HepG2 (cell line): Measurements from ENCODE around the gene MAP10. TPM values are rescaled to one million over a fixed set of nuclear protein-coding genes. Genes with fewer than 3 reads are reported as not detected.

ENCODE experiments used
- ATAC-seq: fragments of 200-7000 bp; cut with Tn5 transposase; 3 replicates; pipeline ENCODE4 v1.9.1; 2020; ENCODE audit warnings: mild to moderate bottlenecking, moderate library complexity
- BruUV-seq: library from RNA; stranded (reverse); fragments of 400-500 nt; replicated peaks from 2 replicates; lab custom pipeline; 2021; lab: Mats Ljungman, UMichigan
- CTCF ChIA-PET: fragments of 300-600 bp; formaldehyde crosslinking; extraction: SDS; loops from one replicate; lab custom pipeline; 2021; ENCODE audit warnings: low total read pairs, inconsistent platforms, low intra/inter-chr PET ratio; lab: Yijun Ruan, JAX
- POLR2A ChIA-PET: fragments of 350-600 bp; sonication (Branson Sonifier 250); formaldehyde crosslinking; loops from one replicate; lab custom pipeline; 2020; ENCODE audit warnings: antibody characterized with exemption, inconsistent platforms; lab: Yijun Ruan, JAX
- DNase-seq: peaks from one replicate; pipeline ENCODE4 v3.0.0-alpha.2; 2015; ENCODE audit warnings: low spot score
- FAIRE-seq: peaks from 3 replicates; lab custom pipeline; 2011; peaks lifted over from hg19 to GRCh38; lab: Jason Lieb, UNC
- H2AFZ ChIP-seq: one replicate; pipeline ENCODE4 v1.6.1; 2011; ENCODE audit warnings: low read length, inconsistent platforms
- H3K27ac ChIP-seq: fragments of 300-600 bp; 3 replicates; pipeline ENCODE4 v1.8.0; 2011; ENCODE audit warnings: mixed run types, mild to moderate bottlenecking, mixed read lengths, low read length, inconsistent platforms; ENCODE audit not compliant: insufficient read depth; ENCODE audit errors: extremely low read length
- H3K27me3 ChIP-seq, 2 experiments: fragments of 200-600 bp in 1 of 2; 2 replicates in 1 of 2; 3 replicates in 1 of 2; pipeline versions ENCODE4 v1.6.0 to v1.8.0; 2011; ENCODE audit warnings: low read length in 2 of 2, mild to moderate bottlenecking in 2 of 2, moderate library complexity in 2 of 2, inconsistent platforms in 1 of 2; ENCODE audit not compliant: insufficient read depth in 2 of 2, control insufficient read depth in 1 of 2
- H3K36me3 ChIP-seq, 2 experiments: fragments of 200-600 bp in 1 of 2; replicated peaks in 1 of 2; 2 replicates in 1 of 2; 3 replicates in 1 of 2; pipeline versions ENCODE4 v1.5.1 to v1.8.0; 2011; ENCODE audit warnings: low read length in 2 of 2, inconsistent platforms in 1 of 2; ENCODE audit not compliant: insufficient read depth in 2 of 2, control insufficient read depth in 1 of 2
- H3K4me1 ChIP-seq: 2 replicates; pipeline ENCODE4 v1.5.1; 2012; ENCODE audit warnings: low read length, inconsistent platforms; ENCODE audit not compliant: insufficient read depth
- H3K4me2 ChIP-seq: 2 replicates; pipeline ENCODE4 v1.6.0; 2011; ENCODE audit warnings: low read depth, low read length, inconsistent platforms
- H3K4me3 ChIP-seq, 3 experiments: fragments of 200-600 bp in 1 of 3; sonication (generic), shearing (Covaris generic) in 1 of 3; replicated peaks in 1 of 3; 2 replicates each; pipeline ENCODE4 v1.5.1; 2011 to 2016; ENCODE audit warnings: low read length in 3 of 3, inconsistent platforms in 2 of 3, low read depth in 2 of 3, mild to moderate bottlenecking in 2 of 3, control low read depth in 1 of 3, mixed read lengths in 1 of 3; ENCODE audit not compliant: insufficient read depth in 1 of 3
- H3K79me2 ChIP-seq: one replicate; pipeline ENCODE4 v1.6.1; 2011; ENCODE audit warnings: low read length, inconsistent platforms; ENCODE audit not compliant: insufficient read depth
- H3K9ac ChIP-seq: 2 replicates; pipeline ENCODE4 v1.6.0; 2011; ENCODE audit warnings: mild to moderate bottlenecking, low read depth, low read length, inconsistent platforms; ENCODE audit not compliant: insufficient read depth
- H3K9me3 ChIP-seq: 2 replicates; pipeline ENCODE4 v1.5.1; 2012; ENCODE audit warnings: mild to moderate bottlenecking, low read length
- H4K20me1 ChIP-seq: 2 replicates; pipeline ENCODE4 v1.6.0; 2011; ENCODE audit warnings: inconsistent platforms, mild to moderate bottlenecking, low read length, moderate library complexity; ENCODE audit not compliant: insufficient read depth
- ATF7 ChIP-seq, 2 experiments: fragments of 450-650 bp in 1 of 2; sonication (generic) in 1 of 2; formaldehyde crosslinking in 1 of 2; IDR thresholded peaks; 2 replicates each; pipeline versions ENCODE4 v1.4.0 to v1.6.1; 2016 to 2020; ENCODE audit warnings: antibody characterized with exemption in 1 of 2, mild to moderate bottlenecking in 1 of 2, missing genetic modification reagents in 1 of 2
- GABPA ChIP-seq, 2 experiments: IDR thresholded peaks; 2 replicates each; pipeline ENCODE4 v1.6.1; 2011 to 2016; ENCODE audit warnings: low read depth in 2 of 2, low read length in 1 of 2, missing biosample characterization in 1 of 2, missing genetic modification characterization in 1 of 2
- KLF11 ChIP-seq: IDR thresholded peaks from 2 replicates; pipeline ENCODE4 v1.6.1; 2016; ENCODE audit warnings: missing compliant biosample characterization
- RFX3 ChIP-seq: IDR thresholded peaks from 2 replicates; pipeline ENCODE4 v1.6.1; 2016; ENCODE audit warnings: missing biosample characterization, missing genetic modification reagents
- SRF ChIP-seq: IDR thresholded peaks from 2 replicates; pipeline ENCODE4 v1.6.1; 2011; ENCODE audit warnings: mild to moderate bottlenecking, low read depth, low read length, moderate library complexity
- ZFP41 ChIP-seq: sonication (generic); formaldehyde crosslinking; IDR thresholded peaks from 2 replicates; pipeline ENCODE4 v1.4.0; 2020; ENCODE audit warnings: mild to moderate bottlenecking, missing genetic modification reagents, borderline replicate concordance
- ZFX ChIP-seq: sonication (generic); formaldehyde crosslinking; IDR thresholded peaks from 2 replicates; pipeline ENCODE4 v1.4.0; 2020; ENCODE audit warnings: mild to moderate bottlenecking, low read depth, missing genetic modification reagents, moderate library complexity
- ZNF207 ChIP-seq: fragments of 450-650 bp; IDR thresholded peaks from 2 replicates; pipeline ENCODE4 v1.6.1; 2016; ENCODE audit warnings: antibody characterized with exemption, borderline replicate concordance
- ZNF564 ChIP-seq: sonication (generic); formaldehyde crosslinking; IDR thresholded peaks from 2 replicates; pipeline ENCODE4 v1.8.1; 2023; ENCODE audit warnings: mild to moderate bottlenecking, missing genetic modification reagents
- ZNF615 ChIP-seq: sonication (generic); formaldehyde crosslinking; IDR thresholded peaks from 2 replicates; pipeline ENCODE4 v1.5.0; 2020; ENCODE audit warnings: mild to moderate bottlenecking, missing genetic modification reagents, borderline replicate concordance
- ZNF841 ChIP-seq: sonication (generic); formaldehyde crosslinking; IDR thresholded peaks from 2 replicates; pipeline ENCODE4 v1.8.1; 2023; ENCODE audit warnings: missing genetic modification reagents, borderline replicate concordance
- WGBS: methylation state at CpG from one replicate; pipeline ENCODE4 v1.1.6; 2017; ENCODE audit warnings: low lambda C conversion rate; 5-methylcytosine and 5-hydroxymethylcytosine counted together
- in situ Hi-C: cut with HindIII; loops from 2 replicates; pipeline ENCODE4 v1.10.0; 2017; ENCODE audit warnings: low pct_unique_long_range_greater_than_20kb; ENCODE audit not compliant: extremely low pct_ligation_motif_present
- intact Hi-C: fragments of 100-400 bp; cut with micrococcal nuclease; formaldehyde crosslinking; loops from one replicate; pipeline ENCODE4 v1.10.0; 2022; ENCODE audit not compliant: unreplicated experiment
- polyA plus RNA-seq, 8 experiments: library from polyadenylated mRNA; depleted of rRNA in 3 of 8; stranded (reverse) in 7 of 8; unstranded in 1 of 8; fragments of >200 nt; fragmentation: Illumina TruSeq in 4 of 8; extraction: Trizol in 4 of 8; gene quantifications; 2 replicates each; pipeline versions ENCODE4 v1.2.1 to v1.2.3, GENCODE V29; 2011 to 2016; ENCODE audit warnings: low read depth in 4 of 8, missing spikeins in 1 of 8, mixed read lengths in 1 of 8; ENCODE audit not compliant: insufficient read depth in 1 of 8
- total RNA-seq, 5 experiments: library from RNA; depleted of rRNA; stranded (reverse); fragments of >200 nt; fragmentation: Illumina TruSeq; extraction: Trizol; gene quantifications; 2 replicates each; pipeline ENCODE4 v1.2.3, GENCODE V29; 2016; ENCODE audit warnings: low read depth in 1 of 5
- TF ChIP-seq, protein P1 (sequence below): sonication (generic); formaldehyde crosslinking; IDR thresholded peaks from 2 replicates; pipeline ENCODE4 v1.8.0; 2022; ENCODE audit warnings: missing genetic modification reagents, mild to moderate bottlenecking, moderate library complexity, borderline replicate concordance
- TF ChIP-seq, protein P2 (sequence below): sonication (generic); formaldehyde crosslinking; IDR thresholded peaks from 2 replicates; pipeline ENCODE4 v1.8.0; 2022; ENCODE audit warnings: mild to moderate bottlenecking, missing genetic modification reagents, moderate library complexity
- TF ChIP-seq, protein P3 (sequence below): sonication (generic); formaldehyde crosslinking; IDR thresholded peaks from 2 replicates; pipeline ENCODE4 v1.4.0; 2020; ENCODE audit warnings: mild to moderate bottlenecking, low read depth, missing genetic modification reagents

The MAP10 gene
- total and polyA plus RNA-seq, 2 of the 13 experiments (the other 11 are each of a cell fraction or from before 2014, with no cell fraction given): not detected

- H3K36me3 ChIP-seq: no peaks in the 10 kb centered on the region
- 0% methylated on average over 6 of the region's 6 CpGs for WGBS
- intact Hi-C loops: no loop called here
- ATAC-seq: no peak
- no TSS peak for BruUV-seq
- H3K9ac ChIP-seq: no peak overlapping the region
- no peak overlapping the region for H3K4me2 ChIP-seq
- CTCF ChIA-PET: no interaction called here
- no peak overlapping the region for H3K4me3 ChIP-seq
- peaks cover 0 to 3% of the 10 kb centered on the region in 2 experiments; a peak in 1 of 5 replicates for H3K27me3 ChIP-seq
- H4K20me1 ChIP-seq: no peaks in the 10 kb centered on the region
- no peak for DNase-seq
- no peak overlapping the region for H3K27ac ChIP-seq
- POLR2A ChIA-PET: no interaction called here
- no peak for FAIRE-seq
- H3K9me3 ChIP-seq: no peaks in the 10 kb centered on the region
- H3K79me2 ChIP-seq: no peaks in the 10 kb centered on the region
- in situ Hi-C loops: no loop called here
- H2AFZ ChIP-seq: no peak overlapping the region
- H3K4me1 ChIP-seq: no peaks in the 10 kb centered on the region
- TF ChIP-seq ZNF564 (CRISPR knock-in tag) (no peak), ZNF841 (CRISPR knock-in tag) (no peak), ATF7 (IDR thresholded peaks at IDR 0.05) (no peak), ATF7 (CRISPR knock-in tag; IDR thresholded peaks at IDR 0.05) (no peak), RFX3 (CRISPR knock-in tag) (no peak), ZFP41 (CRISPR knock-in tag) (no peak), ZFX (CRISPR knock-in tag) (no peak), KLF11 (no peak), GABPA (IDR thresholded peaks at IDR 0.05; ENCODE audit: low read depth, low read length) (no peak), GABPA (CRISPR knock-in tag; IDR thresholded peaks at IDR 0.05; ENCODE audit: low read depth) (no peak), SRF (no peak), ZNF207 (no peak), ZNF615 (CRISPR knock-in tag) (no peak)
- TF ChIP-seq, protein P1, sequence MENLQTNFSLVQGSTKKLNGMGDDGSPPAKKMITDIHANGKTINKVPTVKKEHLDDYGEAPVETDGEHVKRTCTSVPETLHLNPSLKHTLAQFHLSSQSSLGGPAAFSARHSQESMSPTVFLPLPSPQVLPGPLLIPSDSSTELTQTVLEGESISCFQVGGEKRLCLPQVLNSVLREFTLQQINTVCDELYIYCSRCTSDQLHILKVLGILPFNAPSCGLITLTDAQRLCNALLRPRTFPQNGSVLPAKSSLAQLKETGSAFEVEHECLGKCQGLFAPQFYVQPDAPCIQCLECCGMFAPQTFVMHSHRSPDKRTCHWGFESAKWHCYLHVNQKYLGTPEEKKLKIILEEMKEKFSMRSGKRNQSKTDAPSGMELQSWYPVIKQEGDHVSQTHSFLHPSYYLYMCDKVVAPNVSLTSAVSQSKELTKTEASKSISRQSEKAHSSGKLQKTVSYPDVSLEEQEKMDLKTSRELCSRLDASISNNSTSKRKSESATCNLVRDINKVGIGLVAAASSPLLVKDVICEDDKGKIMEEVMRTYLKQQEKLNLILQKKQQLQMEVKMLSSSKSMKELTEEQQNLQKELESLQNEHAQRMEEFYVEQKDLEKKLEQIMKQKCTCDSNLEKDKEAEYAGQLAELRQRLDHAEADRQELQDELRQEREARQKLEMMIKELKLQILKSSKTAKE (CRISPR knock-in tag): no peak
- TF ChIP-seq, protein P2, sequence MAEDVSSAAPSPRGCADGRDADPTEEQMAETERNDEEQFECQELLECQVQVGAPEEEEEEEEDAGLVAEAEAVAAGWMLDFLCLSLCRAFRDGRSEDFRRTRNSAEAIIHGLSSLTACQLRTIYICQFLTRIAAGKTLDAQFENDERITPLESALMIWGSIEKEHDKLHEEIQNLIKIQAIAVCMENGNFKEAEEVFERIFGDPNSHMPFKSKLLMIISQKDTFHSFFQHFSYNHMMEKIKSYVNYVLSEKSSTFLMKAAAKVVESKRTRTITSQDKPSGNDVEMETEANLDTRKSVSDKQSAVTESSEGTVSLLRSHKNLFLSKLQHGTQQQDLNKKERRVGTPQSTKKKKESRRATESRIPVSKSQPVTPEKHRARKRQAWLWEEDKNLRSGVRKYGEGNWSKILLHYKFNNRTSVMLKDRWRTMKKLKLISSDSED (CRISPR knock-in tag): no peak
- TF ChIP-seq, protein P3, sequence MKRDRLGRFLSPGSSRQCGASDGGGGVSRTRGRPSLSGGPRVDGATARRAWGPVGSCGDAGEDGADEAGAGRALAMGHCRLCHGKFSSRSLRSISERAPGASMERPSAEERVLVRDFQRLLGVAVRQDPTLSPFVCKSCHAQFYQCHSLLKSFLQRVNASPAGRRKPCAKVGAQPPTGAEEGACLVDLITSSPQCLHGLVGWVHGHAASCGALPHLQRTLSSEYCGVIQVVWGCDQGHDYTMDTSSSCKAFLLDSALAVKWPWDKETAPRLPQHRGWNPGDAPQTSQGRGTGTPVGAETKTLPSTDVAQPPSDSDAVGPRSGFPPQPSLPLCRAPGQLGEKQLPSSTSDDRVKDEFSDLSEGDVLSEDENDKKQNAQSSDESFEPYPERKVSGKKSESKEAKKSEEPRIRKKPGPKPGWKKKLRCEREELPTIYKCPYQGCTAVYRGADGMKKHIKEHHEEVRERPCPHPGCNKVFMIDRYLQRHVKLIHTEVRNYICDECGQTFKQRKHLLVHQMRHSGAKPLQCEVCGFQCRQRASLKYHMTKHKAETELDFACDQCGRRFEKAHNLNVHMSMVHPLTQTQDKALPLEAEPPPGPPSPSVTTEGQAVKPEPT (CRISPR knock-in tag): no peak
- TF ChIP-seq, all 625 proteins: peak for 0
These were observed 36.8 kb downstream of the MAP10 start for GRCh38 chr1:232841823-232842565.
